HG02588 (cell line): ENCODE measurements around the gene NEDD4L.

Experiments
- ATAC-seq: cut with Tn5 transposase; IDR thresholded peaks from one replicate; pipeline ENCODE4 v1.9.1; 2021; ENCODE audit warnings: mild to moderate bottlenecking, moderate library complexity; ENCODE audit not compliant: unreplicated experiment

NEDD4L gene

DNA sequence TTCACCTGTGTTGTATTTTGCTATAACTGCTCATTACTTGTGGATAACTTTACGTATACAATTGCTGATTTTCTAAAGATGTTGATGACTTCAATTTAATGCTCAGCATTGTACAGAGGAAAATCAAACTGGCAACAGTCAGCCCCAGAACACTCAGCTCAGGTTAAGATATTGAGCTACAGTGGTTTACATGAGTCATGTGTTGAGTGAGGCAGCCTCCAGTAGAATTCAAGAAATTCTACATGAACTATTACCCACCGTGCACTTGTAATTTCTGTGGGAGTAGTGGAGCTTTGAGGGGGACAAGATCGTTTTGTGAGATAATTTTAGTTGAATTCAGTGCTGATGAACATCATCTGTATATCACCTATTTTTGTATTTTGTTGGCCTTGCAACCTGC, 292.6 kb downstream of the NEDD4L start:
- ATAC-seq = no peak

DNA sequence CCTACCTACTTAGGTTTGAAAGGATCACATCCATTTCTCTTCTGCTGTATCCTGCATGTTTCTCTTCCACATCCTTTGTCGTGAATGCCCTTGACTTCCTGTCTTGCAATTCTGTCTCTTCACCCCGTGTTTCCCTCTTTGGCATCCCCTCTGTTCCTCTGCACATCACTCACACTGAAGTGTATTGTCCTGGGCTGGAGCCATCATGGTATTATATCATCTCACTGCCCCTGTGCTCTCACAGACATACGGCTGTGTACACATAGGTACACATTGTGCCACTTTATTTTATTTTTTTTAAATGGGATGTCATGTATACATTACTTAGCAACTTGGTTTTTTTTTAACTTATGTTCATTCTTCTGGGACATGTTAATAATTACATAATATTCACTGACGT, 293.3 kb downstream of the NEDD4L start:
- no peak for ATAC-seq

DNA sequence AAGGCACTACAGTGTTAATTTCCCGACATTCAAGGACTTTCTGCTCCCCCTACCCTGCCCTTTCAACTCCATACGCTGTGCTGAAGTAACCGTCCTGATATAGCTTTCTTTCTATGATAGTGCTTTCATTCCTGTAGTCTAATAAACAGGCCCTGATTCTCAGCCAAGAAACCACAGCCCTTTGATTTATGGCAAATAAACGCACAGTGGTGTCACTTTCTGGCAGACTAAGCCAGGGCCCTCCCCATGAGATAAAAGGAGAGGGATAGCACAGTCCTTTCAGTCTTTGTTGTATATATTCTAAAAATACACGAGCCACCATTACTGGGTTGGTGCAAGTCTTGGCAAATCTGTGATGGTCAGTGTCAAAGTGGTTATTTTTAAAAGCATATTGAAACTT, 293.7 kb downstream of the NEDD4L start:
- ATAC-seq = no peak

DNA sequence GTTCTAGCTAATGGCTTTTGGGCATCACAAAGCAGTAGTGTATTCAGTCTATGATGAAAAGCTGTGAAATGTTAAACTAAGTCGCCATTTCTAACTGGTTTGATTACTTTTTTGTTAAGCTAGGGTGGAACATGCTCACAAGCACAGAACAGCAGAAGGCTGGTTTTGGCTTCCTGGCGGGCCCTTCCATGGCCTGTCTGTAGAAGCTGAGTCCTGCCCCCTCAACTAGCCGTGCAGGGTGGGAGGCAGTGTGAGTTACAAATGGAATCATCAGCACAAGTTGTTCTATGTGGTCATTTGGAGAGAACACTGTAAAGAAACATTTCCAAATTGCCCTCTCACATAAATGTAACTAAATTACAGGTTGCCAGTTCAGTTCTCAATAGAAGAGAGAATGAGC, 294.1 kb downstream of the NEDD4L start:
- no peak for ATAC-seq

DNA sequence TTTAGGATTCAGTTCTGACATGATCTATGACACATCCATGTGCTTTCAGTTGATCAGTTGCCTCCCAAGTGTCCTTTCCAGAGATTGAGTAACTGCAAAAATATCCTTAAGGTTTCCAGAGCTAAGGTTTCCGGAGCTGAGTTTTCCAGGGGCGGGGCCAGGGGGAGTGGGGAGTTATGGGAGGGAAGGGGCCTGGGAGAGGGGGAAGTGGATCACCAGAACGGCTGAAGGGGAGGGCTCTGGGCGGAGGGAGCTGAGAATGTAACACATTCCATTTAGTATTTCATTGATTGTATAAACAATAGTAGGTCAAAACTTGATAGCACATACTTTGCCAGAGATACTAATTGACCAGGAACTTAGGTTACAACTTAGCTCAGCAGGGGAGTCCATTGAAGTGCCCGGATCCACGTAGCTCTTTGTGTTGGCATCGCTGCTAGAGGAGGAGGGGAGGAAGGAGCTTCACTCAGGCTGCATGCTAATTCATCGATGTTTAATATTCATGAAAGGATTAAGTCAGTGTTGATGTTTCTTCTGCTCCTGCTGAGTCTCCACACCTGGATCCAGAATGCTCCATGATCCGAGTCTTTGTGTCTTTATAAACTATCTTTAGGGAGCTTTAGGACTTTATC, 295.1 kb downstream of the NEDD4L start:
- no peak for ATAC-seq

DNA sequence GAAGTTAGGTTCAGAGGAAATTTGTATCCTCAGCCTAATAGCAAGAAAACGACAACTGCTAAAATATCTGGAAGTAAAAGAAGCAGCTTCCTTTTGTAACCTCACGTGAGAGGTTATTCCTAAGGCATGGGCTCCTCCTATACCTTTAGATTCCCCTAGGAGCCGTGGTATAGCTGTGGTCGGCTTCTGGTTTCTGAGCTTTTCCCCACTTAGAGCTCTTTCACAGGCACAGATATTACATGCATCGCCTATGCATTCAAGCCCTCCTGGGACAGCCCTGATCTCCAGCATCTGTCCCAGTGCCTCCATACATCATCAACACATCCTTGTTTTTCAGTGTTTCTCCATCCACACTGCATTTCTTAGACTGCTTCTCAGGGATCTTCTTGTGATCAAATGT, 295.9 kb downstream of the NEDD4L start:
- ATAC-seq = no peak

DNA sequence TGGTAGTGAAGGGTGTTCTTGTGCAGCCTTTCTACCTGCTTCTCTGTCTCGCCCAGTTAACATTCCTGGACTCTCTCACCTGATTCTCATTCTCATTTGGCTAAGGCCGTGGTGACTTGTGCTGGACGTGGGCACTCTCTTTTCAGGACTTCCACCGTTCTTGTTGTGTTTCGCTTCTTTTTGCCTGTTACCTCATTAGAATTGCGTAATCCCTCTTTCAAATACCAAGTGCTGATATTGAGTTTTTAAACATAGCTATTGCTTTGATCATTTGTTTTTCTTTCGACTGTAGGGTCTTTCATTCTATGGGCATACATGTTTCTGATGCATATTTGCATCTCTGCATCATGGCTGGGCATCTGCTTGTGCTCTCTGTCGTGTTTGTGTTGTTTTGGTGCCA, 297.9 kb downstream of the NEDD4L start:
- ATAC-seq = no peak

DNA sequence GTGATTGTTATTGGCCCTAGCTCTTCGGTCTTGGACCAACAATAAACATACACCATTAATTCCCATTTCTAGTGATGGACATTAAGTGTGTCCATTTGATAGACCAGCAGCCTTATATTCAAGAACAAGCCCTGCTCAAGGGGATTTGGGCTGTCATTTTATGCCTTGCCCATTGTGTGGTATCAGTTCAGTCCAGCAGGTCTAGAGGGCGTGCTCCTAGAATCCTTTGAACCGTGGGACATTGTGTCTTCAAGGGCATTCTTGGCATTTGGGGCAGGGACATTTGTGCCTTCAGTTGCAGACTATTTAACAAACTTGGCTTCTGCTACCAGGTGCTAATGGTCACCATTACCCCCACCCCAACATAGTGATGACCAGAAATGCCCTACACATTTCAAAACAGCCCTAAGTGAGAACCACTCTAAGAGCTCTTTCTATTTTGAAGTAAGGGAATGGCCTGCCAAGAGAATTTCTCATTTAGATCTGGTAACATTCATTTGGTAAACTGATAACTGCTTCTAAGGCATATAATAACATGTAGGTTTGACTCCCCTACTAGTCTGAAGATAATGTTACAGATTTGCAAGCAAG, 300.1 kb downstream of the NEDD4L start:
- no peak for ATAC-seq

DNA sequence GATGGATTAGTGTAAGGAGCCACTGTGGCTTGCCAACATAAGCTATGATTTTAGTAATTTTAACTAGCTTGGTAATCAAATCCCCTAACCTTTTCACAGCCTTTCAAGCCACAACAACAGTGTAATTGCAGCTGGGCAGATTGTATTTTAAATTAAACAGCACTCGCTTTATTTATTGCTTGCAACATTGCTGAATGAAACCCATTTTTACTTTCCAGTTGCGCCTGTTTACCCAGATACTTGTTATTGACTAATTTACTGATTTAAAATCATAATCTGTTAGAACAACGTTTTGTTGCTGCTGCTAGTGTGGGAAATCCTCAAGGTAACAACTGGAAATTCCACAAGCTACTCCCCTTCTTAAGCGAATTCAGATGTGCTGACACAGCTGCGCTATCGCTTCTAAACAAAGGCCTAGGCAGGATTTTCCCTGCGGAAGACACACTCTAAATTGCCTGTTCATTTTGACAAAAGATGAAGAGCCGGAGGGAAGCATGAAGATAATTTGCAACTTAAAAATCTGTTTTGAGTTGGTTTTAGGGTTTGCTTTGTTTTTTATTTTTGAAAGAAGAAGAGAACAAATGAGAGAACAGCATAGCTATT, 300.9 kb downstream of the NEDD4L start:
- no peak for ATAC-seq

DNA sequence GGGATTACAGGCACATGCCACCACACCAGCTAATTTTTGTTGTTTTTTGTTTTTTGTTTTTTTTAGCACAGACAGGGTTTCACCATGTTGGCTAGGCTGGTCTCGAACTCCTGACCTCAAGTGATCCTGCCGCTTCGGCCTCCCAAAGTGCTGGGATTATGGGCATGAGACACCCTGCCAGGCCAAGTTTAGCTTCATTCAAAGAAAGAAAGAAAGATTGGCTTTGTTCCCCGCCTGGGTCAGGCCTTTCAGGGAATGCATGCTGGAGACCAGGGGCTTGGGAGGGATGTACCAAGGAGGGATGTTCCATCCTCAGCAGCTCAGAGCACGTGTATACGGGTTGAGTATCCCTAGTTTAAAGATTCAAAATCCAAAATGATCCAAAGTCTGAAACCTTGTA, 301.8 kb downstream of the NEDD4L start:
- no peak for ATAC-seq

DNA sequence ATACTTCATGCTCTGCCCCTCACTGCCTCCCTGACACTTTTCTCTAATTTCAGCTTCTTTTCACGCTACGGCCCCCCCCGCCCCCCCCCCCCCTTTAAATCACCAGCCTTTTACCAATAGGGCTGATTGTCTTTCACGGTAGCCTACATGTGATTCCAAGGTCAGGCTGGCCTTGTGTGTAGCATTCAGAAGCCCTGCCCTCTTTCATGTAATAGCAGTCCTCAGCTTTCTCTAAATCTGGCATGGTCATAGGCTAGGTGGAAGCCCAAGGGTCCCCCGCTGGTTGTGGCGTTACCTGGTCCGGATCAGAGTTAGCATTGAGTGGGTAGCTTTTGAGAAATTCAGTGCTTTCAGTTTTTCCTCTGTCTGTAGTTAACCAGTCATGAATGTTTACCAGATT, 303.1 kb downstream of the NEDD4L start:
- no peak for ATAC-seq

DNA sequence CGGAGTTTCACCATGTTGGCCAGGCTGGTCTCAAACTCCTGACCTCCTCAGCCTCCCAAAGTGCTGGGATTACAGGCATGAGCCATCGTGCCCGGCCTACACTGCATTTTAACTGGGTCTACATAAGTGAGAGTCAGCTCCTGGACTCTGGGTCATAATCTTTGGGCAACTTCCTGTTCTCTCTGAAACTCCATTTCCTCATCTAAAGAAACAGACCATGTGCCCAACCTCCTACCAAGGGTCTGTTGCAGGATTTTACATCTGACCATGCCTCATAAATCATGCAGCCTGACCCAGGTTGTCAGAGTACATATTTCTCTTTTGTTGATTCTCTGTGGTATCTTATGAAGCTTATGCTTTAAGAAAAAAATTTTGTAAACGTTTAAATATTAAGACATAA, 304.5 kb downstream of the NEDD4L start:
- ATAC-seq = no peak

DNA sequence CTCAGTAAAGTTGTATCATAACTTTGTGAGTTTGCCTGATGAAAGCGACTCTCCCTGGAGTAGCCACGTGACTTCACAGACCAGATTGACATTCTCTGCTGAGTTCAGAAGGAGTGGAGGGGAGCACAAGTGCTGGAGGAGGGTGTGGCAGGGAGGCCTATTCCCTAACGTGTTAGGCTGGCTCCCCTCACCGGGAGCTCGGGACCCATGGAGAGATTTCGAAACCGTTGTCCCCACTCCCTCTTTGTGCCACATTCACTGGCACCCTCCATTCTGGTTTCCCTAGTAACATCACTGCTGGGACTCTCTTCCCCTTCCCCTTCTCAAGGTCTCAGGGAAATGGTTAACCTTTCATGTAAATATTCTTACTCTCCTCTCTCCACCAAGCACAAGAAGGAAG, 304.9 kb downstream of the NEDD4L start:
- ATAC-seq = no peak

DNA sequence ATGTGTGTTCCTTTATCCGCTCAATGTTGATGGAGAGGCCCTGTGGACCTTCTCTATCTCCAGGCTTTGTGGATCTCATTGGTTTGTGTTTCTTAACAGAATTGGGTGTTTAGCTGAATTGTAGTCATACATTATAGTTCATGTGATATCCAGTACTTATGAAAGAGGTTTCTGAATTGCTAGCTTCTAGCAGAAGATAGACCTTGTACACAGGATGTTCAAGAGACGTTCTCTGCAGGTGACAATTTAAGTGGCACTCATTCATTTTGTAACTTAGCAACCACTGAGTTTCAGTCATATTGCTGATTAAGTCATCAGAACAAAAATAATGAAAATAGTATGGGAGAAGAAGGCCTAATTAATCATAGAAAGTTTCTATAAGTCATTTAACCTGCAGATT, 305.6 kb downstream of the NEDD4L start:
- ATAC-seq = no peak

DNA sequence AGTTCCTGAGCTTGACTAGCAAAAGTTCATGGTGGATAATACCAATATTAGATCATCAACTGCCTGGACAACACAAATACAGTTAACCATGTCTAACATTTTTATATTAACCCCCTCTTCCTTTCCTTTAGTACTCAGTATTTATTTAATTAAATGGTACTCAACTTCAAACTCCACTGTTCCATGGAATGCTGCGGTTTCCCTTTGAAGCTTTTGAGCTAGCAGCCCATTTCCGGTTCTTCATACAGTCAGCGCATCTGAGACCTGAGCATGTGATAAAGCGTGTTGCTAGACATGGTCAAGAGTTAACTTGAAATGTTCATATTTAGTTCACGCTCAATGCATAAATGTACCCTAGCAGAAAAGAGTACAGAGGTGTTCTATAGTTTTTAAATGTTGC, 306.5 kb downstream of the NEDD4L start:
- ATAC-seq = no peak

DNA sequence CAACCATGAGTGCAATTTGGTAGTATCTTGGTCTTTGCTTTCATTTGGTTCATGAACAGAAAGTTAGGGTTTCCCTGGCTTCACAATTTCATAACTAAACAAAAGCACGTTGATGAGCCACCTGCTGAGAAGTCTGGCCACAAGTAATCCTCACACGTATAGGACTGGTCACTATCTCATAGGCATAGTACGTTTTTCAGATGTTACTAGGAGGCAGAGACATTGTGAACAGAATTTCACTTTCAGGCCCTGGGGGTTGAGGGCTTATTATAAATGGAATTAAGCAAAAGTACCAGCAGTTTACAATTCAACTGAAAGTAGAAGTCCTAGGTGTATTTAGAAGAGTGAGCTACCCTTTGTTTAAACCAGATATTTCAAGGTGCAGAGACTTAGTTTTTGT, 307.8 kb downstream of the NEDD4L start:
- no peak for ATAC-seq

DNA sequence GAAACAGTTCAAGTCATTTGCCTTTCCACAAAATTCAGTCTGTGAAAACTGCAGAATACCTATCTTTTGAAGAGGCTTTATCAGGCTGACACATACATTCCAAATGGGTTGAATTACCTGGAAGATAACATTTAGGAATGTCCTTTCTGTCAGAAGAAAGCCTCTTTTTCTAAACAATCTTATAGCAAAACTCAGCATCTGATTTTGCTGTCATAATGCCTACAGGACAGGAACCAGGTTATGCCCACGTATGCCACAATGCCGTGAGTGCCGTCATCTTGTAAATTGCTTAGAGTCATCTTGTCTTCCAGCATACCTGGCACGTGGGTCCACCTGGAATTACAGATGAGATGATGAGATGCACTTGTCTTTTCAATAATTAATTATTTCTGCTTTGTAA, 309.6 kb downstream of the NEDD4L start:
- no peak for ATAC-seq

DNA sequence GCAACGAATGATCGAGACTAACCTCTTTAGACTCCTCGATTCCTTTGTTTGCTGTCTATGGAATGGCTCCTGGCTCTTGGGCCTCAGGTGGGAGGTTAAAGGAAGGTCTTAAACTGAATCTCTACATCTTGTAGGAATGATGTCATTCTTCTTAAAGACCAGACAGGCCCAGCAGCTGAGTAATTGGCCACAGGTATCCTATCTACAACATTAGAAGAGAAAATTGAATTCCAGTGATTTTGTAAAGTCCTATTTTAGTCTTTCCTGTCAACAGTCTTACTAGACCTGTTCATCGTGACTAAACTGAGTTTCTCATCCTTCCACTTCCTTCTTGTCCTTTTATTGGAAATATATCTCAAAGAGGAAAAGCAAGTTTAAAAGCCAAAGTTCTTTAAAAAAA, 310.0 kb downstream of the NEDD4L start:
- no peak for ATAC-seq

DNA sequence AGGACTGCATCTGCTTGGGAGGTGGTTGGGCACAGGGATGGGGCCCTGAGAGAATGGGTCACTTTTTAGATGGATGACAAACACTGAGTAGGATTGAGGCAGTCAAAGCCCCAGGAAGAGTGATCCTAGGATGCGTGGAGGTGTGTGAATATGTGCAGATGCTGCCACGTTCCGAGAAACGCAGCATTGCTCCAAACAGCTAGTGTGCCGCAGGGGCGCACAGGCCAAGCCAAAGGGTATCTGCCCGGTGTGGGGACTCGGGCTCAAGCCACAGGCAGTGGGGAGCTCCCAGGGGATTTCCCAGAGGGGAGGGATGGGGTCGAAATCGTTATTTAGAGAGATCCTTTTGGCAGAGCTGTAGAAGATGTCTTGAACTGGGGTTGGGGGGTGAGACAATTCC, 310.8 kb downstream of the NEDD4L start:
- no peak for ATAC-seq

DNA sequence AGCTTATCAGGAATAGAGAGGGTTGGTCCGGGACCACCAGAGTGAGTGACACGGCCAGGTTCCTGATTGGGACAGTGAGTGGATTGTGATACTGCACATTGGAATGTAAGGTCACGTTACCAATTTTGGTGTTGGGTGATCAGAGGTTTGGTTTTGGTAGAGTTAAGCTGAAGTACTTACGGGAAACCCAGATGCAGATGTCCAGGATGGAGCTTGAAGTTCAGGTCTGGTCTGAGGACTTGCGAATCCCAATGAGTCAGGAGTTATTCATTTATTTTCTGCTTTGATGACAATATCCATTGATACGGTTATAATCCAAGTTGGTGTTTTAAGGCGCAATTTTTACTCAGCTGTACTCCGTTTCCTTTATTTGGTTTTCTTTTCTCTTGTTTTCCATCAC, 311.2 kb downstream of the NEDD4L start:
- ATAC-seq = no peak

DNA sequence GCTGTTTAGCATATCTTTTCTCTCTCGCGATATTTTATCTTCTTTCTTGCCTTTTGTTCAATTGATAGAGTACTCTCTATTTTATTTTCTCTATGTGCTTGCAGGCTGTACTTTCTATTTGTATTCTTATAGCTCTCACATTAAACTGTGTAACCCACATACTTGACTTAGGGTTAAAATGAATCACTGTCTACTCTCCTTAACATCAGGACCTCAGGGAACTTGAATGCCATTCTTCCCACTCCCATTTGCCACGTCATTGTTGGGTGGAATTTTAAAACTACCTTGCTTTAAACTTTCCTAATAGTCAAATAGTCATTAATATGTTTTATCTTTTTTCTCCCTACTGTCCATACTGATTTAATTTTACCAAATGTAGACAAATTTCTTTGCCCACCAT, 315.2 kb downstream of the NEDD4L start:
- ATAC-seq = no peak

DNA sequence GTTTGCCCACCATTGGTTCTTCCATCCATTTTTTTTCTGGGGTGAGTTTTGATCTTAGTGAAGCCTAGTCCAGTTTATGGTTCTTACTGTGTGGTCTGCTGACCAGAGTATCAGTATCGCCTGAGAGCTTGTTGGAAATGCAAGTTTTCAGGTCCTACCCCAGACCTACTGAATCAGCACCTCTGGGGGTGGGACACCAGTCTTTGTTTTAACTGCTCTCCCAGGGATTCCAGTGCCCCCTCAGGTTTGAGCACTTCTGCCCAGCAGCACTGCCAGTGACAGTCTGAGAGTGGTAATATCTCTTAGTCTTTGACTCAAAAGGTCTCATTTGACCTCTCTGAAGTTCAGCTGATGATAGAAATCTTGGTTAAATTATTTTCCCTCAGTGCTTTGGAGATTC, 315.6 kb downstream of the NEDD4L start:
- ATAC-seq = no peak

DNA sequence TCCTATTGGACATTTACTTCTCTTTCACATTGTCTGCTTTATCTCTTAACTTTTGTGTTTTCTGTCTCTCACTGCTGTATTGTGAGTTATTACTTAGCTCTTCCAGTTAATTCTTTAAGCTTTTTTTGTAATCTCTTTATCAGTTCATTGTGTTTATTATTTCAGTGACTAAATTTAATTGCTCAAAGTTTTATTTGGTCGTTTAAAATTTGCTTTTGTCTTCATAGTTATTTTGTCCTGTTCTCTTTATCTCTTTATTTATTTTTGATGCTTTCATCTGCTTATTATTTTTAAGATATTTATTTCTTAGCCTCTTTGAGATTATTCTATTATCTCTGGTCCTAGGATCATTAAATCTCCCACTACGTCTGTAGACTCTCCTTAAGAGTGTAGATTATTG, 316.3 kb downstream of the NEDD4L start:
- ATAC-seq = no peak
